HG03025 (cell line): Measurements from ENCODE around the gene CCDC13.
"Not testable (repeated sequence)": the region's sequence is repeated elsewhere in the genome, so short reads cannot be mapped to it uniquely, and the experiment has no call there.

Experiments
- ATAC-seq: cut with Tn5 transposase; IDR thresholded peaks from one replicate; pipeline ENCODE4 v1.9.1; 2021; ENCODE audit warnings: mild to moderate bottlenecking, moderate library complexity; ENCODE audit not compliant: unreplicated experiment, low FRiP score

The CCDC13 gene, protein sequence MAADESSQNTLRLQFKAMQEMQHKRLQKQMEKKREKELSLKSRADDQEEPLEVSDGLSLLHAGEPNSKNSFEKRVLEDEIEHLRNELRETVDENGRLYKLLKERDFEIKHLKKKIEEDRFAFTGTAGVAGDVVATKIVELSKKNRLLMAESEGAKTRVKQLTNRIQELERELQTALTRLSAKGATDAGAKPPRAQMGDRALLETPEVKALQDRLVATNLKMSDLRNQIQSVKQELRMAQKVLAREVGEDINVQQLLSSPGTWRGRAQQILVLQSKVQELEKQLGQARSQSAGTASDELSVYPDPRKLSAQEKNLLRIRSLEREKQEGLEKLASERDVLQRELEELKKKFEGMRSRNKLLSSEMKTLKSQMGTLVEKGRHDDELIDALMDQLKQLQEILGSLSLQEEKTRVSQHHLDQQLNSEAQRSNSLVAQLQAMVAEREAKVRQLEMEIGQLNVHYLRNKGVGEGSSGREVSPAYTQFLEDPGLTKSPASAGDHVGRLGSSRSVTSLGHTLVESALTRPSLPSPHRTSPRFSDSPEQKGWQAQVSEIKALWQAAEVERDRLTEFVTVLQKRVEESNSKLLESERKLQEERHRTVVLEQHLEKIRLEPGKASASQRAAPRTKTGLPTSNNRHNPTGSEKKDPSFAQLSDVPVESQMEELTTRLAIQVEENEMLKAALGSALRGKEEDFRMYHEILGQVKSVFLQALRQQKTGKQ

DNA sequence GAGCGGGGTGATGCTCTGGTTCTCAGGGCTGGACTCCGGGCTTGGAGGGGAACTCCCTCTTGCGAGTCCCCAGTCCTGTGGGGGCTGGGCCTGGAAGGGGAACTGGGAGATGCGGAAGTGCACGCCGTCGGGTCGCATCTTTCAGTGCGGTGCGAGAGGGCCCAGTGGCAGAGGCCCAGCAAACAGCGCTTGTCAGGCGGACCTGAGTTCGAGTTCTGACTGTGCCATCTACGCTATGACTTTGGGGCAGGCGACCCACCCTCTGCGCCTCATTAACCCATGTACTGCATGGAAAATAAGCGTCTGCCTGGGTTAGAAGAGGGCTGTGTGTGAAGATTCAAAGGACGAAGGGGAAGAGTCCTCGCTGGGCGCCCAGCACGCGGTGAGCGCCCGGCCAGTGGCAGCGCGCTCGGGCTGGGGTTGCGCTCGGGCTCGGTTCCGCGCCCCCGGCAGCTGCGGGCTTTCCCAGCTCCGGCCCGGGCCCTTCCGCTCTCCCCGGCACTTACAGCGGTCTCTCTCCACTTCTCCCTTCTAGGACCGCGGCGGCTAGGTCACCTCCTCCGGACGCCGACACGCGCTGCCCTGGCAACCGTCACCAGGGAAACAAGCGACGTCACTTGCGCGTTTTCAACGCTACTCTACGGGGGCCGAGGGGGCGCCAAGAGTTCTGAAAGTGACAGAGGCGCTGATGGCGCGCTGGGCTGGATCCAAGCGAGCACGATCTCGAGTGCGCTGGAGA is at the start of gene CCDC13:
Gene CCDC13 (minus strand): TSS at position 584 of the 739 bp plus-strand sequence. CDS start 14,908 bp downstream, outside the sequence.
- ATAC-seq: peak; percentile 93

DNA sequence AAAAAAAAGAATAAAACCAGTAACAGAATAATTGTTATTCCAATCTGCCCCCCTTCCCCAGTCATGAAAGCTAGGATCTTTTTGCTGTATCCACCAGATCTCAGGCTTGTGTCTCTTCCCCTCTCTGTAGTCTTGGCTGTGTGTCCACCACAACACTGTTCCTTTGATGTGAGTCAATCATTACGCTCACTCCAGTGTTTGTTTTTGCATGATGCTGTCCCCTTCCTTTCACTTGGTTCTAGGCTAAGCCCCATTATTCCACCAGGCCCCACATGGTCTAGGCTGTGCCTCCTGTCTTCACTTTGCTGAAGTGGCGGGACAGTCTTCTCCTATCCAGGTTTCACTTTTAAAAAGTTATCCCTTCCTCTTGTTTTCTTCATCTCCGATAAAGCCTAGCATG is 49.8 kb upstream of the CCDC13 start:
- no peak for ATAC-seq

DNA sequence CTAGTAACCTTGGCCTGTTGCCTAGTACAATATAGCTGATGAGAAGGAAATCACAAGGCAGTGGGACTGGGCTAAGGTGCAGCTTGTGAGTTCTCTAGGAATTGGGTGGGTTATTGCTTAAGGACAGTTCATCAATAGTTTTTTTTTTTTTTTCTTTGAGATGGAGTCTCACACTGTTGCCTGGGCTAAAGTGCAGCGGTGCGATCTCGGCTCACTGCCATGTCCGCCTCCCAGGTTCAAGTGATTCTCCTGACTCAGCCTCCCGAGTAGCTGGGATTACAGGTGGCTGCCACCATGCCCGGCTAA is 47.6 kb upstream of the CCDC13 start:
- ATAC-seq: no peak

DNA sequence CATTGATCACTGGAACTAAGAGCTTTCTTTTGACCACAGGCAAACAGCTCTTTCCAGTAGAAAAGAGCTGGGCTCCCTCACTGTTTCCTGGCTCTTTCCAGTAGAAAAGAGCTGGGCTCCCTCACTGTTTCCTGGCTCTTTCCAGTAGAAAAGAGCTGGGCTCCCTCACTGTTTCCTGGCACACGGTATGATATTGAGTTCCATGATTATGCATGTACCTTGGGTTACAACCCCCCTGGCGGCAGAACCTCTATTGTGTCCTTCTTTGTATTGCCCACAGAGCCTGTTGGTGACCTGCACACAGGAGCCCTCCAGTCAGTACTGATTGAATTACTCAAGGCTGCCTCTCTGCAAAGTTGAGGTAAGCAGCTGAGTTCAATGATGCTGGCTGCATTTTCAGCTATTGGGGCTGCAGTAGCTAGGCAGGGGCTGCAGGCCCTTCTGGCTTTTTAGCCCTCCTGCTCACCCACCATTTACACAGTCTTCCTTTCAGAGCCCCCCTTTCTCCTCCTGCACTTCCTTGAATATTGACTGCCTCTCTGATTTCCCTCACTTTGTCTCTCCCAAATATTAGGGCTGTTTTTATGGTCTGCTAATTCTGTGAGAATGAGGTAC is 46.4 kb upstream of the CCDC13 start:
- ATAC-seq: no peak

DNA sequence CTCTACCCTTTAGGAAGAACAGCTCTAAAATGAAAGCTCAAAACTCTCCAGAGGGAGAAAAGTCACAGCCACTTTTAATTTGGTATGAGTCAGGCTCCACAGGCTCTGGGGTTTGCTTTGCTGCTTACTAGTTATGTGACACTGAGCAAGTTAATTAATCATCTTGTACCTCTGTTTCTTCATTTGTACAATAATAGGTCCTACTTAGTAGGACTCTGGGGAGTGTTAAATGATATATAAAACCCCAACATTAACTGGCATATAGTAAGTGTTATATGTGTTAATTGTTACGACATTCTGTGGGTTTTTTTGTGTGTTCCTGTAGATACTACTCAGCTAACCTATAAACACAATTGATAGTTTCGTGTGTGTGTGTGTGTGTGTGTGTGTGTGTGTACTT is 42.8 kb upstream of the CCDC13 start:
- no peak for ATAC-seq

DNA sequence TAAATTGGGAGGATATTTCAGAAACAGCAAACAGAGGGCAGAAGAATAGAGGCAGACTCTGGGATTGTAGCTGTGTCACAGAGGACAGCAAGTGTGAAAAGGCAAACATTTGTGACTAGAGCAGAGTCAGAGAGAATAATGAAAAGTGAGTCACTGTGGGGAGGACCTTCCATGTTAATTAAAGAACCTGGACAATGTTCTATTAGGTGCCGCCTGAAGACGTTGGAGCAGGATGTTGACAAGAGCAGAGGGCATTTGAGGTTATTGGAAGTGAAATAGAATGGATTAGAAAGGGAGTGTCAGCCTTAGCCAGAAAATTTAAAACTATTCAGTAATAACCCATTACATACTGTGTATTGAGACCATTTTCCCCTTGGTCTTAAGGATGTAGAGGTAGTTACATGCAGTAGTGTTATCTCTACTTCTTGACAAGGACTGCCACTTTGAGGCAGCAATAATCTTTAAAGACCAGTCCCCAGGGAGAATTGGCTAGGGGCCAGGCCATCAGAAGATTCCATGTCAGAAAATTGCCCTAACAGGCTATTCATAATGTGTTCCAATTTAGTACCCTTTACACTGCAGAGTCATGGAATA is 42.0 kb upstream of the CCDC13 start:
- ATAC-seq: no peak

DNA sequence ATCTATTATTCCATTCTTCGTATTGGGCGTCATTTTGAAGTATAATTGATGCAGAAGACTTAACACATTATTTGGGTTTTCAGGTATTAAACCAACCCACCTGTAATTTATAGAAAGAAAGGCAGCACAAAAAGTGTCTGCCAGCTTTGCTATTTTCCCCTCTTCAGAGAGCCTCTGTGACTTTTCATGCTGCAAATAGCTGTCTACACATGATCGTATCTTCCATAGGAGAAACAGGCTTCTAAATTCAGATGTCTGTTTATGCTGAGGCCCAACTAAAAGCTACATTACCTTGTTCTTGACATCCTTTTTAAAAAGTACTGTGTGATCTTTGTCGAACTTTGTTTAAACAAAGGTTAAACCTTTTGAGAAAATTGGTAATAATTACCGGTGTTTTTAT is 41.2 kb upstream of the CCDC13 start:
- ATAC-seq: no peak

DNA sequence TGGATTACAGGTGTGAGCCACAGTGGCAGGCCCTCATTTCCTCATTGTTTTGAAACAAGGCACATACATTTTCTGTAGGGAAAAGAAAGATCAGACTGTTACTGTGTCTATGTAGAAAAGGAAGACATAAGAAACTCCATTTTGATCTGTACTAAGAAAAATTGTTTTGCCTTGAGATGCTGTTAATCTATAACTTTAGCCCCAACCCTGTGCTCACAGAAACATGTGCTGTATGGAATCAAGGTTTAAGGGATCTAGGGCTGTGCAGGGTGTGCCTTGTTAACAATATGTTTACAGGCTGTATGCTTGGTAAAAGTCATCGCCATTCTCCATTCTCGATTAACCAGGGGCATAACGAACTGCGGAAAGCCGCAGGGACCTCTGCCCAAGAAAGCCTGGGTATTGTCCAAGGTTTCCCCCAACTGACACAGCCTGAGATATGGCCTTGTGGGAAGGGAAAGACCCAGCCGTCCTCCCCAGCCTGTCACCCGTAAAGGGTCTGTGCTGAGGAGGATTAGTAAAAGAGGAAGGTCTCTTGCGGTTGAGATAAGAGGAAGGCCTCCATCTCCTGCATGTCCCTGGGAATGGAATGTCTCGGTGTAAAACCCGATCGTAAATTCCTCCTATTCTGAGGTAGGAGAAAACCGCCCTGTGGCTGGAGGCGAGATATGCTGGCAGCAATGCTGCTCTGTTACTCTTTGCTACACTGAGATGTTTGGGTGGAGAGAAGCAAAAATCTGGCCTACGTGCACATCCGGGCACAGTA is 38.2 kb upstream of the CCDC13 start:
- ATAC-seq: not testable (repeated sequence)

DNA sequence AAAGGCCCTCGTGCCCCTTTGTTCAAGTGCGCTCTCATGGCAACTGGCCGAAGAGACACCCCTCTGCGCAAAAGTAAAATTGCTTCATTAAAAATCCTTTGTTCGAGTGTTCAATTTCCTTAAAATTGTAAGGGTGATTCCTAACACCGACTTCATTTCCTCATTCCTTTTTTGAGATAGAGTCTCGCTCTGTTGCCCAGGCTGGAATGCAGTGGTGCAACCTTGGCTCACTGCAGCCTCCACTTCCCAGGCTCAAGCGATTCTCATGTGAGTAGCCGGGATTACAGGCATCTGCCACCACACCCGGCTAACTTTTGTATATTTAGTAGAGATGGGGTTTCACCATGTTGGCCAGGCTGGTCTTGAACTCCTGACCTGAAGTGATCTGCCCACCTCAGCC is 37.7 kb upstream of the CCDC13 start:
- not testable (repeated sequence) for ATAC-seq

DNA sequence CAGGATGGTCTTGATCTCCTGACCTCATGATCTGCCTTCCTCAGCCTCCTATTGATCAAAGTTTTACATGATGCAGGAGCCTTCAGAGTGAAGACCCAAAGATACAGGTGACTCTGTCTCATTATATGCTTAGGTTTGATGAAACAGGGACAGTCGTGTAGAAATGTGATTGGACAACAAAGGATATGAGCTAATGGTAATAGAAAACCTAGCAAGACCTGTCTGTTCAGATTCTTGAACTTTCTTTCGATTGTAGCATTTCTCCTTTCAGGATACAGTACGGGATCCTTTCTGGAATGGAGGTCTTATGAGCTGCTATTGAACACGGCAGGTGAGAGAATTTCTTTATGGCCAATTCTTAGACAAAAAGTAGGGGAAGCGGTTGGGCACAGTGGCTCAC is 36.1 kb upstream of the CCDC13 start, which contains the start of gene ACKR2:
Gene ACKR2 (plus strand): TSS at position 244 of the 400 bp plus-strand sequence. CDS start 55,058 bp downstream, outside the sequence.
- ATAC-seq: no peak

DNA sequence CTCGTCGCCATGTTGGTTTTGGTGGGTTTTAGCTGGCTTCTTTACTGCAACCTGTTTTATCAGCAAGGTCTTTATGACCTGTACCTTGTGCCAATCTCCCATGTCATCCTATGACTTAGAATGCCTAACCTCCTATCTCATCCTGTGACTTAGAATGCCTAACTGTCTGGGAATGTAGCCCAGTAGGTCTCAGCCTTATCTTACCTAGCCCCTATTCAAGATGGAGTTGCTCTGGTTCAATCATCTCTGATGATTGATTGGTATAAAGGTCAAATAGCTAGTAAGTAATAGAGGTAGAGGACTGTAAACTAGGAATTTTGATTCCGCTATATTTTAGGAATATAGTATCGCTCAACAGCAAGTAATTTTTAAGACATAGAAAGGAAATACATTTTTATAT is 34.9 kb upstream of the CCDC13 start:
- no peak for ATAC-seq

DNA sequence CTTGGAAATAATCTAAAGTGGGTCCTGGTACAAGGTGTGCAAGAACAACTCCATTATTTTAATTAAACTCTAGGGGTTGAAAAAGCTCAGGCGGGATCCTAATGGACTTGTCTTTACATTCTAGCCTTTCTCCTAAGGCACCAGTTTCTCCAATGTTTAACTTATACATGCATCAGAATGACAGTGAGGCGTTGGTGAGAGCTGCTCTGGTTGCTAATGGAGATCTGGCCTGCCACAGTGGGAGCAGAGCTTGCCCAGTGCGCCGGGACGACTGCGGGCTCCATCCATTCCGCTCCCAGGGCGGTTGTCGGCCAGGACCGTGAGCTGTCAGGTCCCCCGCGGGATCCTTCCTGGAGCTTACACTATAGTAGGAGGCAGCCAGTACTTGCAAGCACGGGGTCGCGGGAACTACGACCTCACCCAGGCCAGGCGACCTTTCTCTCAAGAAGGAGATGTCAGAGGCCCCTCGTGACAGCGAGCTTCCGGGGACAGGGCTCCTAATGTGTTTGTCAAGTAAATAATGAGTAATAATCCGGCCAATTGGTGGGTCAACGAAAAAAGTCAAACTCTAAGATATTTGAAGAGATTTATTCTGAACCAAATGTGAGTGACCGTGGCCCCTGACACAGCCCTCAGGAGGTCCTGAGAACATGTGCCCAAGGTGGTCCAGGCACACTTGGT is 32.2 kb upstream of the CCDC13 start:
- no peak for ATAC-seq

DNA sequence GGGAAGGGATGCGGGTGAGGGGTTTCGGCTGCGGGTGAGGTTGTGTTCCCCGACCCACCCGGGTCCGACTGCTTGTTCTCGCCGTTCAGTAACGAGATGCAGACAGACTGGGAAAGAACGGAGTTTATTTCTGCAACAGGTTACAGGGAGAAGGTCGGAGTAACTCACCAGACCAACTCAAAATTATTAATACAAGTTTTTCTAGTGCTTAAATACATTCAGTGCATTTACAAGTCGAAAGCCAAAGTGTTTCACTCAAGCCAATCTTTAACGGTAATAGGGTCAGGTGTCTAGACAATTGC is 31.7 kb upstream of the CCDC13 start:
- peak; percentile 13 for ATAC-seq

DNA sequence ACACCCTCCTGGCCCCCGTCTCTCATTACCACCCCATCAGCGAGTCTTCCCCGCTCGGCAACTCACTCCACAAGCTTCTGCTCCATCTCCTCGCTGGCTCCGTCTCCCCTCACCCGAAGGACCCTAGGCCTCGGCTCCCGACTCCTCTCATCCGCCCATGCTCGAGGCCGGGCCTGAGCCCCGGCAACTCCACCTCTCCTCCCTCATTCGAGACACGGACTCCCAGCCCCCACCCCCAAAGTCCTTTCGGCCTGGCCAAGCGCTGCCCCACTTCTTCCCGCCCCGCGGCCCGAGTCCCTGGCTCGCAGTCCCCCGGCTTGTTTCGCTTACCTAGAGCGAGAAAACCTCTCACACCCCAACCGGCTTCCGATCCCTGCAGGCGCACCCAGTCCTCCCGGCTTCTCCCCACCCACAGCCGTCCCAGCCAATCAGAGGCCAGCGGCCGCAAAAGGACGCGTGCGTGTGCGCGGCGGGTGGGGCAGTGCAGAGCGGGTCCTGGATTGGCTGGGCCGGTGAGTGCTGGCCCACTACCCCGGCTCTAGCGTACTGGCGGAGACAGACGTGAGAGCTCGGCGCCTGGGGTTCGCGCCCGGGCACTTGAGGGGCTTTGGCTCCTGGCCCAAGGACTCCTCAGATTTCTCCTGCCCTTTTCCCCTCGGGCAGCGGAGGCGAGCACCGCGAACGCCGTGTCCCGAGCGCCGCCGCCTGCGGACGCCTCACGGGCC is 31.2 kb upstream of the CCDC13 start, which contains the start of gene HIGD1A:
Gene HIGD1A (minus strand): TSS at position 385 of the 725 bp plus-strand sequence. CDS start 10,237 bp downstream, outside the sequence.
- peak; percentile 97 for ATAC-seq

DNA sequence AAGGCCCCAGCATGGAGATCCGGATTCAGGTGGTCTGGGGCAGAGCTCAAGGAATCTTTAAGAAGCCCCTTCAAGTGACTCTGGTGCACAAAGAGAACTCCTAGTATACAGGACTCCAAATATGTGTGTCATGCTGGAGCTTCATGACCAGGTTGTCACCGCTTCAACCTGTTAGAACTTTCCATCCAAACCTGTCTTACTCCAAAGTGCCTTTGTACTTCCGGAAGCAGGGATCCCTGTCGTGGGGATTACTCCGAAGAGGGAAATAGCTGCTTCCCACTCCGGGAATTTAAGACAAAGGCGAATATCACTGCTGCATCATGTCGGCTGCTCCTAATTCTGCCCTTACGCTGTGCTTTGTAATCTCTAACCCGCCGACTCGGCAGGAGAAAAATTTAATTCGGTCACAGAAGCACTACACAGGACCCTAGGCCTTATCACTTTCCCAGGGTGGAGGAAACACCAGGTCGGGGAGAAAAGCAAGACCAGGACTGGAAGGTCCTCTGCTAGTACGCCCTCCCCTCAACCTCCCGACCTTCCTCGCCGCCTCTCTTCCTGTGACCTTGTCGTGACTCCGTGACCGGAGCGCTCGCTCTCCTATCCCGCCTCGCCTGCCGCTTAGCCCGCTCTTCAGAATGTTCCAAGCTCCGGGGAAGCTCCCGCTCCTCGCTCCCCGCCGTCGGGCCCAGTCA is 30.5 kb upstream of the CCDC13 start:
- ATAC-seq: peak; percentile 36

DNA sequence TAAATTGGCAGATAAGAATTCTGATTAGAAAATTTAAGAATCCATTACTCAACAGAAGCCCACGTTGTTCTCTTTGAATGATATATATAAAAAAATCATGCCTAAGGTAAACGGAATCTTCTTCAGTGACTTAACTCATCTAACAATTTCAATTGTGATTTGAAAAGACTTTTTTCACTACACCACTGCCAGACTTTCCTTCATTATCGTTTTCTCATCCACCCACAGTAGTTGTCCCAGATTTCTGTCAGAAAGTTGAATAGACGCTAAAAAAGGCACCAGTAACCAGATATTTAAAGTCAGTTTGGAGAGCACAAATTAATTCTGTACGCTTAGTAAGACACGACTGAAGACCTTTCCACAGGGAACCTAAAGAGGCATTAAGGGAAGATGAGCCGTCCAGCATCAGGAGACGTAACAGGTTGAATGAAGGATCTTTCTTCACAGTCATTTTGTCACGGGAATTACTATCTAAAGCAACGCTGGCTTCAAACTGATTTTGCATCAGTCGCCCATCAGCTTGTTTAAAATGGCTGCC is 29.9 kb upstream of the CCDC13 start:
- ATAC-seq: no peak

DNA sequence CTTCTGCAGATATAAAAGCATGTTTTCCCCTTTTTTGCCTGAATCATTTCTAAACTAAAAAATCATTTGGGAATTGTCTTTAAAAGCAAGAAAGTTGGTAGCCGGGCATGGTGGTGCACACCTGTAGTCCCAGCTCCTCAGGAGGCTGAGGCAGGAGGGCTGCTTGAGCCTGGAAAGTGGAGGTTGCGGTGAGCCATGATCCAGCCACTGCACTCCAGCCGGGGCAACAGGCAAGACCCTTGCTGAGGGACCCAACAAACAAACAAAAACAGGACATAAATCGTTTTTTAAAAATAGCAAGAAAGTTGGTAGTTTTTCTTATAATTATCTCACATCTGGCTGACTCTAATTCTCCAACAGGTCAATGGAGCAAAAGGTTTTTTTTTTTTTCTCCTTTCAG is 28.7 kb upstream of the CCDC13 start:
- ATAC-seq: no peak
